Stimulated activated CD8-positive, alpha-beta memory T cell treated with anti-CD3 and anti-CD28 coated beads, Interleukin-2, amount 100 ng/mL, for 1 hour (primary cell): ENCODE results near the gene ZNF414.

Experiments
- DNase-seq, 2 donors: peaks; one replicate each; pipeline ENCODE4 v3.0.0-alpha.2; 2020; ENCODE audit warnings: low read depth in 2 of 2

Gene ZNF414

GRCh38 chr19:8463365-8463764 lies 50.6 kb downstream of the ZNF414 start:
- no peak for DNase-seq

- no peak for DNase-seq
Observed at GRCh38 chr19:8462571-8462970, 51.4 kb downstream of the ZNF414 start.

GRCh38 chr19:8461891-8462290 lies 52.1 kb downstream of the ZNF414 start:
- DNase-seq, result no peak

GRCh38 chr19:8461376-8461775 lies 52.6 kb downstream of the ZNF414 start:
- DNase-seq, result no peak

- DNase-seq, result no peak
Observed at GRCh38 chr19:8460516-8461298, 53.3 kb downstream of the ZNF414 start.
